GM12875 (cell line): ENCODE data around the gene PCNX1.
"Not testable (repeated sequence)": the region's sequence is repeated elsewhere in the genome, so short reads cannot be mapped to it uniquely, and the experiment has no call there.

Experiments
- H3K4me3 ChIP-seq: one replicate; pipeline ENCODE4 v1.5.1; 2011; ENCODE audit warnings: low read depth, low read length, control low read depth
- CTCF ChIP-seq: IDR thresholded peaks from 2 replicates; pipeline ENCODE4 v1.5.1; 2011; ENCODE audit warnings: low read depth, mild to moderate bottlenecking, control low read depth, inconsistent platforms, low read length, moderate library complexity, borderline replicate concordance; ENCODE audit not compliant: insufficient read depth

The PCNX1 gene

GRCh38 chr14:70873627-70874026, 33.6 kb upstream of the PCNX1 start:
- 0 out of 2 replicates have a peak, but pooled peaks have one; percentile 16 for TF ChIP-seq CTCF
- no peak overlapping the region for H3K4me3 ChIP-seq

GRCh38 chr14:70875811-70876460, 31.3 kb upstream of the PCNX1 start:
- H3K4me3 ChIP-seq = not testable (repeated sequence)

- no peak for TF ChIP-seq CTCF
Measured at GRCh38 chr14:70879448-70879847, 27.8 kb upstream of the PCNX1 start.

GRCh38 chr14:70880888-70881287, 26.4 kb upstream of the PCNX1 start:
- H3K4me3 ChIP-seq = not testable (repeated sequence)

More at GRCh38 chr14:70879448-70879847, 27.8 kb upstream of the PCNX1 start:
- H3K4me3 ChIP-seq = no peak overlapping the region

- TF ChIP-seq CTCF = no peak
- H3K4me3 ChIP-seq = no peak overlapping the region
Measured at GRCh38 chr14:70881549-70882177, 25.6 kb upstream of the PCNX1 start.

- no peak overlapping the region for H3K4me3 ChIP-seq
- TF ChIP-seq CTCF = no peak
Measured at GRCh38 chr14:70882776-70883492, 24.3 kb upstream of the PCNX1 start.

- no peak overlapping the region for H3K4me3 ChIP-seq
- no peak for TF ChIP-seq CTCF
Measured at GRCh38 chr14:70884595-70885342, 22.5 kb upstream of the PCNX1 start.
